Sciatic nerve (tissue), 2 donors: Measurements from ENCODE around the gene FBXW8. TPM values are rescaled to one million over a fixed set of nuclear protein-coding genes. Genes with fewer than 3 reads are reported as not detected.

Experiments
- ATAC-seq: fragments of 200-7000 bp; cut with Tn5 transposase; one replicate; pipeline ENCODE4 v1.9.1; 2020; ENCODE audit warnings: mild to moderate bottlenecking, moderate library complexity
- DNase-seq: peaks from one replicate; pipeline ENCODE4 v3.0.0-alpha.2; 2020; ENCODE audit warnings: low spot score
- intact Hi-C: fragments of 100-400 bp; cut with DNase I; formaldehyde crosslinking; loops from one replicate; pipeline ENCODE4 v1.14.2; 2022
- total RNA-seq: library from RNA; stranded (reverse); fragmentation: NEBNext Ultra II Directional; extraction: Animal tissue kit (Norgen Biotek cat#: 25700); gene quantifications from one replicate; pipeline ENCODE4 v1.2.1, GENCODE V29; 2021
- donor health status: DM: no; HTN: no; CAD: no.
- donor health status: DM: no; HTN: no; CAD: no.

Gene FBXW8
- total RNA-seq, 1 donor from 2014 or later: 12.9 TPM

GRCh38 chr12:117027251-117028086 is 116.7 kb downstream of the FBXW8 start:
- no peak for ATAC-seq
- DNase-seq: peak; percentile 53
- intact Hi-C loops: loop anchor here (10.0 kb wide), 1 partner anchor 117 kb away; no protein-coding TSS in a partner anchor

- peak; percentile 44 for DNase-seq
- ATAC-seq: no peak
- intact Hi-C loops: loop anchor here (10.0 kb wide), 1 partner anchor 117 kb away; no protein-coding TSS in a partner anchor
Observed at GRCh38 chr12:117028254-117028653, 117.5 kb downstream of the FBXW8 start.

GRCh38 chr12:117030187-117030900 is 119.6 kb downstream of the FBXW8 start:
- peak; percentile 28 for DNase-seq
- no peak for ATAC-seq
- intact Hi-C loops: no loop called here

GRCh38 chr12:117031843-117032592 is 121.3 kb downstream of the FBXW8 start:
- peak; percentile 42 for DNase-seq
- peak; percentile 5 for ATAC-seq
- intact Hi-C loops: no loop called here

- intact Hi-C loops: no loop called here
- DNase-seq: peak; percentile 55
- ATAC-seq: peak; percentile 79
Observed at GRCh38 chr12:117032593-117033381, 122.0 kb downstream of the FBXW8 start.

- intact Hi-C loops: no loop called here
- ATAC-seq (peak; percentile 42), DNase-seq (no peak)
Observed at GRCh38 chr12:117033382-117034221, 122.9 kb downstream of the FBXW8 start.

GRCh38 chr12:117034249-117034648 is 123.5 kb downstream of the FBXW8 start:
- ATAC-seq (peak; percentile 31), DNase-seq (no peak)
- intact Hi-C loops: no loop called here

- intact Hi-C loops: no loop called here
- DNase-seq: no peak
Observed at GRCh38 chr12:117034701-117035151, 124.0 kb downstream of the FBXW8 start.

GRCh38 chr12:117035287-117035686 is 124.5 kb downstream of the FBXW8 start:
- no peak for ATAC-seq
- DNase-seq: no peak
- intact Hi-C loops: no loop called here

More at GRCh38 chr12:117034701-117035151, 124.0 kb downstream of the FBXW8 start:
- ATAC-seq: no peak

- intact Hi-C loops: no loop called here
- no peak for DNase-seq
- ATAC-seq: no peak
Observed at GRCh38 chr12:117036046-117036445, 125.3 kb downstream of the FBXW8 start.

GRCh38 chr12:117036547-117036946 is 125.8 kb downstream of the FBXW8 start:
- intact Hi-C loops: no loop called here
- ATAC-seq (no peak), DNase-seq (no peak)

GRCh38 chr12:117037289-117038022 is 126.7 kb downstream of the FBXW8 start:
- DNase-seq (no peak), ATAC-seq (no peak)
- intact Hi-C loops: no loop called here

- intact Hi-C loops: no loop called here
- ATAC-seq (no peak), DNase-seq (no peak)
Observed at GRCh38 chr12:117038023-117038680, 127.4 kb downstream of the FBXW8 start.

- intact Hi-C loops: no loop called here
- ATAC-seq (no peak), DNase-seq (no peak)
Observed at GRCh38 chr12:117038919-117039318, 128.2 kb downstream of the FBXW8 start.

- no peak for DNase-seq
- no peak for ATAC-seq
Observed at GRCh38 chr12:117039891-117040309, 129.2 kb downstream of the FBXW8 start.

GRCh38 chr12:117040496-117040895 is 129.7 kb downstream of the FBXW8 start:
- intact Hi-C loops: no loop called here
- DNase-seq (no peak), ATAC-seq (no peak)

More at GRCh38 chr12:117039891-117040309, 129.2 kb downstream of the FBXW8 start:
- intact Hi-C loops: no loop called here

GRCh38 chr12:117041798-117042170 is 131.0 kb downstream of the FBXW8 start:
- DNase-seq: no peak
- intact Hi-C loops: no loop called here
- ATAC-seq: no peak
